C4-2B (cell line): Measurements from ENCODE around the gene NOC2L.

Experiments used
- CTCF ChIP-seq: fragments of 450-650 bp; conservative IDR thresholded peaks from 2 replicates; pipeline ENCODE4 v1.5.1; 2017; ENCODE audit warnings: mild to moderate bottlenecking
- ZFX ChIP-seq: fragments of 450-650 bp; IDR thresholded peaks from 2 replicates; pipeline ENCODE4 v1.6.1; 2017

- no peak for TF ChIP-seq CTCF
- TF ChIP-seq ZFX: no peak
These were observed 26.1 kb downstream of the NOC2L start for GRCh38 chr1:932776-933602.
